GM19372 (cell line): ENCODE data around the gene ATP5MC2.
"Not testable (repeated sequence)": the region's sequence is repeated elsewhere in the genome, so short reads cannot be mapped to it uniquely, and the experiment has no call there.

Source experiments
- ATAC-seq: cut with Tn5 transposase; IDR thresholded peaks from one replicate; pipeline ENCODE4 v1.9.1; 2021; ENCODE audit warnings: mild to moderate bottlenecking, low read depth, moderate library complexity; ENCODE audit not compliant: unreplicated experiment

Gene ATP5MC2

GRCh38 chr12:53695152-53696145 is 19.6 kb upstream of the ATP5MC2 start:
- ATAC-seq = no peak

DNA sequence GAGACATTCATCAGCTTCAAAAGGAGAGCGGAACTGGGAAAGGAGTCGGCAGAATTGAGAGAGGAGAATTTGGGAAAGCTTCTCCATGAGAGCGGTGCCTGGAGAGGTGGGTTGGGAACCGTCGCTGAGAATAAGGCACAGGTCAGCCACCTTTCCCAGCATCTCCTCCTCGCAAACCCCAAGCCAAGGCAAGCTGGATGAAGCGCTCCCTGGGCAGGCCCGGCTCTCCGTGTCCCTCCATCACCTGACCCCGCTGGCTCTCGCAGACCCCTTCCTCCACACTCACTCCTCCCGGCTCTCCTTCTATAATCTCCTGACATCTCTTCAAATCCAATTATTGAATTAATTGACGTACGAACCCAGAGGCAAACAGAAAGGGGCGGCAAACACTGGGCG is 18.9 kb upstream of the ATP5MC2 start:
- ATAC-seq = no peak

DNA sequence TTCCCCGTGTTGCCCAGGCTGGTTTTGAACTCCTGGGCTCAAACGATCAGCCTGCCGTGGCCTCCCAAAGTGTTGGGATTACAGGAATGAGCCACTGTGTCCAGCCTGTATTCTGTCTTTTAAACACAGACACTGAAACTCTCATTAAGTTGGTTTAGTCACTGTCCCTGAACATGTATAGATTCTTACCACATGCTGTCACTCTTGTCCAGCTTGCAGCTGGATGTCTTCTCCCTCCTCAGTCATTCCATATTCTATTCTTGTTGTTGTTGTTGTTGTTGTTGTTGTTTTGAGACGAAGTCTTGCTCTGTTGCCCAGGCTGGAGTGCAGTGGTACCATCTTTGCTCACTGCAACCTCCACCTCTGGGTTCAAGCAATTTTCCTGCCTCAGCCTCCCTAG is 12.3 kb upstream of the ATP5MC2 start:
- ATAC-seq = no peak

- ATAC-seq = no peak
Observed at GRCh38 chr12:53686436-53686835, 10.6 kb upstream of the ATP5MC2 start.

DNA sequence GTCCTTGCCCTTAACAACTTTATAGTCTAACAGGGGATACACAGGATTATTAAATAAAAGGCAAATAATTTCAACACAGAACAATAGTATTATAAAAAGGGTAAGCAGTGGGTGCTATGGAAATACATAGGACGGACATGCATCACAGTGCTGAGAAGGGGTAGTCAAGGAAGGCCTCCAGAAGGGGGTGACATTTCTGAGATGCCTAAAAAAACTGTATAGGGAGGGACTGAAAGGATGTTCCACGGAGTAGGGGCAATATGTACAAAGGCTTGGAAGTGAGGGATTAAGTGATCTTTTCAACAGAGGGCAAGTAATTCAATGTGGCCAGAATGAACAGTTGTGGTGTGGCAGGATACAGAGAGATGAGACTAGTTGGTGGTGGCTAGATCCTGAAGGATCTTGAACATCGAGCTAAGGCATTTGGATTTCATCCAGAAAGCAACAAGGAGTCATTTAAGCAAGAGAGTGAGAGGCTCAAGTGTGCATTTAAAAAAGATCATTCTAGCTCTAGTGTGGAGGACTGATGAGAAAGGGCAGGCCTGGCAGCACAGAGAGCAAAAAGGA is 8.9 kb upstream of the ATP5MC2 start:
- no peak for ATAC-seq

- ATAC-seq = no peak
Observed at GRCh38 chr12:53683983-53684382, 8.1 kb upstream of the ATP5MC2 start.

DNA sequence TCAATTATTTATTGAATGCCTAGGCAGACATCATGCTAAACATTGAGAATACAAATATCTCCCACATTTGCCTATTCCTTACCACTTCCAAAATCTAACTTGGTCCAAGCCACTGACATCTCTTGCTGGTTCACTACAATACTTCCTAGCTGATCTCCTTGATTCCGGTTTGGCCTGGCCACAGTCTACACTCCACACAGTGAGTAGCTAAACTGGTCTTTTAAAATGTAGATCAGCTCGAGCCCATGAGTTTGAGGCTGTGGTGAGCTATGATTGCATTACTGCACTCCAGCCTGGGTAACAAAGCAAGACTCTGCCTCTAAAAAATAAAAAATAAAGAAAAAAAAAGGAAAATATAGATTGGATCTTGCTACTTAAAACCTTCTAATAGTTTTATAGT is 7.6 kb upstream of the ATP5MC2 start:
- ATAC-seq = no peak

DNA sequence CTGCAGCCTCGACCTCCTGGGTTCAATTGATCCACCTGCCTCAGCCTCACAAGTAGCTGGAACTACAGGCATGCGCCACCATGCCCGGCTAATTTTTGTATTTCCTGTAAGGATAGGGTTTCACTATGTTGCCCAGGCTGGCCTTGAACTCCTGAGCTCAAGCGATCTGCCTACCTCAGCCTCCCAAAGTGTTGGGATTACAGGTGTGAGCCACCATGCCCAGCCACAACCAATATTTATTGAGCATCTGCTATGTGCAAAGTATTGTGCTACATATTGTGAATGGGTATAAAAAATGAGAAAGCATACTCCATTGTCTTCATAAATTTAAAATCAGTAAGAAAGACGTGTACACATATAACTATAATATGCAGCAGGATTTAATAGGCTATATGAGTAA is 4.2 kb upstream of the ATP5MC2 start:
- ATAC-seq = not testable (repeated sequence)

- no peak for ATAC-seq
Observed at GRCh38 chr12:53677800-53678148, 1.9 kb upstream of the ATP5MC2 start.

- ATAC-seq = no peak
Observed at GRCh38 chr12:53677016-53677799, 1.3 kb upstream of the ATP5MC2 start.

GRCh38 chr12:53676656-53677015 is 753 bp upstream of the ATP5MC2 start:
- no peak for ATAC-seq

DNA sequence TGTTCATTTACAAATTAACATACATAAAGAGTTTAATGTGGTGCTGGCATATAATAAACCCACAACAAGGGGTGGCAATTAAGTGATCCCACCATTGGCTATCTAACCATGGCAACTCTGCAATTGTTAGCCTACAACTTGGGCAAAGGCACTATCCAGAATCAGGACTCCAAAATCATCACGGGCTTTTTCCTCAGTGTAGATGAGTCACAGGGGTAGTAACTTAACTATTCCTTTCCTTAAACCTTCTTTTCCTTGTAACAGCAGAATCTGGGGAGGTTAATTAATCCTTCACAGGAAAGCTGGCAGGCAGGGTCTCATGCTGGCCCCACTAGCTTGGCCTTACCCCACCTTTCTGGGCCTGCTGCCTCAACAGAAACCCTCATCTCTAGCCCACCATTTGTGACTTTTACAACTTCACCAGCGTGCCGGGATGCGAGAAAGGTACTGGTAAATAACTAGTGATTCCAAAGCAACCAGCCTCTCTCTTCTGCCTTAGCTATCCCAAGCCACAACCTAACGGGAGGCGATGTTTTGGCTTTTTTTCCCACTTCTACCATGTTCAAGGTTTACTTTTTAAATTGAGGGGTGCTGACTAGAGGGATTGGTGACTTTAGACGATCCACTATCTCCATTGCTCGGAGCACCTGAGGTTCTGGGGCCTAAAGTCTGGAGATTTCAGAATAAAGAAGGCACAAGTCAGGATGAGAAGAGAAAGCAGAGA is 744 bp downstream of the ATP5MC2 start:
- no peak for ATAC-seq

- no peak for ATAC-seq
Observed at GRCh38 chr12:53670971-53671370, 4.9 kb downstream of the ATP5MC2 start.

DNA sequence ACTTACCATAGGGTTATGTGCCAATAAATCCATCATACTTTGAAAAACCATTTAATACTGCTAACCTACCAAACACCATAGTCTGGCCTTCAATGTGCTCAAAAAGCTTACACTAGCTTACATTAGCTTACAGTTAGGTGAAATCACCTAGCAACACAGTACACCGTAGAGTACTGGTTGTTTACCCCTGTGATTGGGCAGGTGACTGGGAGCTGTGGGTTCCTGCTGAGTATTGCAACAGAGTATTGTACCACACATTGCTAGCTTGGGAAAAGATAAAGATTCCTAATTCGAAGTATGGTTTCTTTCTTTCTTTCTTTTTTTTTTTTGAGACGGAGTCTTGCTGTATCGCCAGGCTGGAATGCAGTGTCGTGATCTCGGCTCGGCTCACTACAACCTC is 5.6 kb downstream of the ATP5MC2 start:
- ATAC-seq = no peak

- ATAC-seq = no peak
Observed at GRCh38 chr12:53667080-53667479, 8.8 kb downstream of the ATP5MC2 start.

GRCh38 chr12:53664936-53665335 is 10.9 kb downstream of the ATP5MC2 start:
- no peak for ATAC-seq

- no peak for ATAC-seq
Observed at GRCh38 chr12:53664191-53664590, 11.7 kb downstream of the ATP5MC2 start.

GRCh38 chr12:53660041-53660440 is 15.8 kb downstream of the ATP5MC2 start:
- ATAC-seq = no peak

- no peak for ATAC-seq
Observed at GRCh38 chr12:53659571-53659981, 16.3 kb downstream of the ATP5MC2 start.

DNA sequence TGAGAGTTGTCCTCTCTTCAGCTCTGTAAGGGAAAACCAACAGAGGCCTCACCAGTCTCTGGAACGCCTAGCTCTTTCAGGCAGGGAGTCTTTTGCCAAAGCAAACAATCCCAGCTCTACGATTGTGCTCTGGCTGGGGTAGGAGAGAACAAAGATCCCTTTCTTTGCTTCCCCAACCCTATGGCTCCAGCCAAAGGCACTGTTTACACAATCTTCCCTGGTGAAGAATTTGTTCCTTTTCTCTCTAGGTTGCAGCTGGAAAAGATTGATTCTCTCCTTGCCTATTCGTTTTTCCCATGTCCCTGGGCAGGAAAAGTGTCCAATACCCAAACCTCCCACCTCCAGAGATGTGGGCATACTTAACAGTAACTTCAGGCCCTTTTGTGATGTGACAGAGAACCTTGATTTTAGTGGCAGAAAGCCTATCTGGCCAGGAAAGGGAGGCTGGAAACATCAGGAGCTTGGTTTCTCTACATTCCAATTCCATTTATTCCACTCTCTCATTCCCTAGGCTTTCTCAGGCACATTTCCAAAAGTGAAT is 16.8 kb downstream of the ATP5MC2 start:
- no peak for ATAC-seq
